NB4 (cell line): ENCODE measurements around the gene TOMT.

Experiments
- POLR2A ChIP-seq: IDR thresholded peaks from 2 replicates; pipeline ENCODE4 v1.6.1; 2011; ENCODE audit warnings: mild to moderate bottlenecking; ENCODE audit not compliant: insufficient read length; ENCODE audit errors: extremely low read depth
- TF ChIP-seq, protein P1 (sequence below): IDR thresholded peaks from one replicate; pipeline ENCODE4 v1.5.1; 2012; ENCODE audit warnings: low read depth, low read length

DNA sequence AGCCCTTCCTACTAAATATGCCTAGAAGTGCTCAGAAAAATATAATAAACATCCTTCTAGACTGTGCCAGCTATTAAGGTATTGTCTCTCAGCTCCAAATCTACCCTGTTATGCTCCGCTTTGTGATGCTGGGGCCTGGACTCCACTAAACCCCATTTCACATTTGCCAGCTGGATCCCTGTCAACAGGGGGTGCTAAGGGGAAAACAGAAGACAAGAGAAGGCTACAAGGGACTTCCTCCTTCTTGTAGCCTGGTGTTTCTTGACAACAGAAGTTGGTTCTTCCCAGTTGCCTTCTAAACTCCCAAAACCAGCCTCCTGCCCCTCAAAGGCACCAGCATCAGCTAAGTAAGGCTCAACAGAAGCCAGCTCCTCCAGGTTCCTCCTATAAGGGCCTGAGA is 30.6 kb upstream of the TOMT start:
- TF ChIP-seq POLR2A: no peak
- TF ChIP-seq, protein P1, sequence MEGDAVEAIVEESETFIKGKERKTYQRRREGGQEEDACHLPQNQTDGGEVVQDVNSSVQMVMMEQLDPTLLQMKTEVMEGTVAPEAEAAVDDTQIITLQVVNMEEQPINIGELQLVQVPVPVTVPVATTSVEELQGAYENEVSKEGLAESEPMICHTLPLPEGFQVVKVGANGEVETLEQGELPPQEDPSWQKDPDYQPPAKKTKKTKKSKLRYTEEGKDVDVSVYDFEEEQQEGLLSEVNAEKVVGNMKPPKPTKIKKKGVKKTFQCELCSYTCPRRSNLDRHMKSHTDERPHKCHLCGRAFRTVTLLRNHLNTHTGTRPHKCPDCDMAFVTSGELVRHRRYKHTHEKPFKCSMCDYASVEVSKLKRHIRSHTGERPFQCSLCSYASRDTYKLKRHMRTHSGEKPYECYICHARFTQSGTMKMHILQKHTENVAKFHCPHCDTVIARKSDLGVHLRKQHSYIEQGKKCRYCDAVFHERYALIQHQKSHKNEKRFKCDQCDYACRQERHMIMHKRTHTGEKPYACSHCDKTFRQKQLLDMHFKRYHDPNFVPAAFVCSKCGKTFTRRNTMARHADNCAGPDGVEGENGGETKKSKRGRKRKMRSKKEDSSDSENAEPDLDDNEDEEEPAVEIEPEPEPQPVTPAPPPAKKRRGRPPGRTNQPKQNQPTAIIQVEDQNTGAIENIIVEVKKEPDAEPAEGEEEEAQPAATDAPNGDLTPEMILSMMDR: peak; percentile 61
